Measurements from ENCODE around the gene AFTPH.

AFTPH gene

DNA sequence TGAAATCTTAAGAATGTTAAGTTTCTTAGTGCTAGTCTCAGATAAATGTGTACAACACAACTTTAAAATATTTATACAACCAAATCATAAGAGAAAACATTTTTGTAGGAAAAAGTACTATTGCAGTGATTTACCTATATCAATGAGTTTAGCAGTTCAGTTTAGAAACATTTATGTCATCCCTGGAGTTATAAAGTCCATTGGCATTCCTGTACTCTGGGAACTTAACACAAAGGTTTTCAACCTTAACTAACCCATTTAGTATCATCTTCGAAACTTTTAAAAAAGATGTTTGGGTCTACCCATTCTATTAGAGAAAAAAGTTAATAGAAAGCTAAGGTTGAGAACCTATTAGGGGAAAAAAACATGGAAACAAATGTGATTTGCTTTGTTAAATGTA, 10.9 kb downstream of the AFTPH start:
- TF ChIP-seq MAX (IDR thresholded peaks at IDR 0.05): no peak
- no peak for TF ChIP-seq YY1 (IDR thresholded peaks at IDR 0.05; ENCODE audit: low read depth)
- no peak for TF ChIP-seq FOXM1 (IDR thresholded peaks at IDR 0.05; ENCODE audit: borderline replicate concordance, low read depth)
- TF ChIP-seq NFIC (IDR thresholded peaks at IDR 0.05): no peak

- TF ChIP-seq EP300 (IDR thresholded peaks at IDR 0.05; ENCODE audit: borderline replicate concordance) (no peak), REST (IDR thresholded peaks at IDR 0.05; ENCODE audit: low read depth) (no peak), NFIC (IDR thresholded peaks at IDR 0.05) (no peak), TCF12 (IDR thresholded peaks at IDR 0.05; ENCODE audit: low read depth) (no peak), TAF1 (IDR thresholded peaks at IDR 0.05; ENCODE audit: low read depth) (no peak), CEBPB (IDR thresholded peaks at IDR 0.05) (no peak), CREB1 (IDR thresholded peaks at IDR 0.05; ENCODE audit: low read depth) (no peak), YY1 (IDR thresholded peaks at IDR 0.05; ENCODE audit: low read depth) (no peak), MAX (IDR thresholded peaks at IDR 0.05) (no peak), RAD21 (IDR thresholded peaks at IDR 0.05; ENCODE audit: low read depth) (no peak), FOXM1 (IDR thresholded peaks at IDR 0.05; ENCODE audit: borderline replicate concordance, low read depth) (no peak), ZBTB7A (IDR thresholded peaks at IDR 0.05; ENCODE audit: low read depth) (no peak), EGR1 (IDR thresholded peaks at IDR 0.05) (no peak), TEAD4 (IDR thresholded peaks at IDR 0.05) (no peak)
- TF ChIP-seq, protein P1, sequence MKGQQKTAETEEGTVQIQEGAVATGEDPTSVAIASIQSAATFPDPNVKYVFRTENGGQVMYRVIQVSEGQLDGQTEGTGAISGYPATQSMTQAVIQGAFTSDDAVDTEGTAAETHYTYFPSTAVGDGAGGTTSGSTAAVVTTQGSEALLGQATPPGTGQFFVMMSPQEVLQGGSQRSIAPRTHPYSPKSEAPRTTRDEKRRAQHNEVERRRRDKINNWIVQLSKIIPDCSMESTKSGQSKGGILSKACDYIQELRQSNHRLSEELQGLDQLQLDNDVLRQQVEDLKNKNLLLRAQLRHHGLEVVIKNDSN (IDR thresholded peaks at IDR 0.05): no peak
Measured at GRCh38 chr2:64537991-64538390, 13.9 kb downstream of the AFTPH start.

DNA sequence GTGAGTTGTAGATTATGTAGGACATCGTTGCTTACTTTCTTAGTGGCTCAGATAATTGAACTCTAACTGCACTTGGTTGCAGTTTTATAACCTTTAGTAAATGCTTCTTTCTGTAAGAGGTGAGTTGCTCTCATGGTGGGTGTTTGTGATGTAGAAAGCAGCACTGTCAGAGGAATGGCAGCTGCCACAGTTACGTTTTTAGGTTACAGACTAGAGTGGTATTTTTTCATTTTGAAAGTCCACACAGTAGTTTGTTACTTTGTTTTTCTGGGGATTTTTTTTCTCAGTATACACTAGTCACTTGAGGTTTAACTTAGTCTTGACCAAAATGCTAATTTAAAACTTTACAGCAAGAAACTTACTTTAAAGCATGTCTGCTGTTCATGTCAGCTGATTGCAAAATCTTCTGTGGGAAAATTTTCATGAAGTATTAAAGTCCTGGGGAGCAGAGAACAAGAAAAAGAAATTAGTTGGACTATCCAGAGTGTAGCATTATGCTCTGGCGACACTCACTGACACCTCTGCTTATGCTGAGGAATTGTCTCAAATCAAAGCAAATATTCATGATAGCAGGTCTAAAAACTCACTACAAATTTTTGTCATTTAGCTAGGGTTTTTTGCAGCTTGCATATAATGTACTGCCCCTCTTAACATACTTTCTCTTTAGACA, 14.8 kb downstream of the AFTPH start:
- TF ChIP-seq CREB1 (IDR thresholded peaks at IDR 0.05; ENCODE audit: low read depth) (no peak), FOXM1 (IDR thresholded peaks at IDR 0.05; ENCODE audit: borderline replicate concordance, low read depth) (no peak), EGR1 (IDR thresholded peaks at IDR 0.05) (no peak), EP300 (IDR thresholded peaks at IDR 0.05; ENCODE audit: borderline replicate concordance) (no peak), MAX (IDR thresholded peaks at IDR 0.05) (no peak), TEAD4 (IDR thresholded peaks at IDR 0.05) (no peak), CEBPB (IDR thresholded peaks at IDR 0.05) (no peak), REST (IDR thresholded peaks at IDR 0.05; ENCODE audit: low read depth) (no peak)

- no peak for TF ChIP-seq EP300 (IDR thresholded peaks at IDR 0.05; ENCODE audit: borderline replicate concordance)
- no peak for TF ChIP-seq FOXM1 (IDR thresholded peaks at IDR 0.05; ENCODE audit: borderline replicate concordance, low read depth)
- TF ChIP-seq CEBPB (IDR thresholded peaks at IDR 0.05): no peak
- TF ChIP-seq NFIC (IDR thresholded peaks at IDR 0.05): no peak
- no peak for TF ChIP-seq ZBTB7A (IDR thresholded peaks at IDR 0.05; ENCODE audit: low read depth)
- no peak for TF ChIP-seq YY1 (IDR thresholded peaks at IDR 0.05; ENCODE audit: low read depth)
- TF ChIP-seq TCF12 (IDR thresholded peaks at IDR 0.05; ENCODE audit: low read depth): no peak
- TF ChIP-seq, protein P1 (IDR thresholded peaks at IDR 0.05): no peak
- no peak for TF ChIP-seq RAD21 (IDR thresholded peaks at IDR 0.05; ENCODE audit: low read depth)
- TF ChIP-seq TAF1 (IDR thresholded peaks at IDR 0.05; ENCODE audit: low read depth): no peak
- TF ChIP-seq EGR1 (IDR thresholded peaks at IDR 0.05): no peak
- no peak for TF ChIP-seq TEAD4 (IDR thresholded peaks at IDR 0.05)
- TF ChIP-seq CREB1 (IDR thresholded peaks at IDR 0.05; ENCODE audit: low read depth): no peak
- no peak for TF ChIP-seq MAX (IDR thresholded peaks at IDR 0.05)
Measured at GRCh38 chr2:64540615-64541014, 16.5 kb downstream of the AFTPH start.

DNA sequence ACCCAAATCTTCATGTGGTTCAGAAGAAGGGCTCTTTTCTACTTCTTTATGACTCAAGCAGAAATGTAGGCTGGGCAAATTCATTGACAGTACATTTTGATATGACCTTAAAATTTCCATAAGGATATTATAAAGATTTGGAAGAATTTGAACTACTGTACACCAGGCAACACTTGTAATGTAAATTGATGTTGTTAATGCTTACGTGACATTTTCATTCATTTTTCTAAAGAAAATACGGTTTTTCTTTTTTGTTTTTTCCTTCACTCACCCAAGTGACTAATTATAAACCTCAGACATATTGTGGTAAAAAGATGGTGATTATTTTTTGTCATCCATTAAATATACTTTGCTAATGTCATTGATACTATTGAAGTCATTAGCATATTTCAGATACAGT, 17.4 kb downstream of the AFTPH start:
- TF ChIP-seq TEAD4 (IDR thresholded peaks at IDR 0.05): no peak
- TF ChIP-seq TCF12 (IDR thresholded peaks at IDR 0.05; ENCODE audit: low read depth): no peak
- TF ChIP-seq FOXM1 (IDR thresholded peaks at IDR 0.05; ENCODE audit: borderline replicate concordance, low read depth): no peak
- TF ChIP-seq, protein P1 (IDR thresholded peaks at IDR 0.05): no peak
- no peak for TF ChIP-seq CREB1 (IDR thresholded peaks at IDR 0.05; ENCODE audit: low read depth)
- no peak for TF ChIP-seq RAD21 (IDR thresholded peaks at IDR 0.05; ENCODE audit: low read depth)
- TF ChIP-seq REST (IDR thresholded peaks at IDR 0.05; ENCODE audit: low read depth): no peak
- no peak for TF ChIP-seq TAF1 (IDR thresholded peaks at IDR 0.05; ENCODE audit: low read depth)
- TF ChIP-seq ZBTB7A (IDR thresholded peaks at IDR 0.05; ENCODE audit: low read depth): no peak
- TF ChIP-seq CEBPB (IDR thresholded peaks at IDR 0.05): no peak
- TF ChIP-seq MAX (IDR thresholded peaks at IDR 0.05): no peak
- no peak for TF ChIP-seq YY1 (IDR thresholded peaks at IDR 0.05; ENCODE audit: low read depth)
- TF ChIP-seq EGR1 (IDR thresholded peaks at IDR 0.05): no peak
- TF ChIP-seq EP300 (IDR thresholded peaks at IDR 0.05; ENCODE audit: borderline replicate concordance): no peak
- no peak for TF ChIP-seq NFIC (IDR thresholded peaks at IDR 0.05)
